Suprapubic skin (tissue), 4 donors: ENCODE measurements around the gene DHX30.

Experiments used
- CTCF ChIP-seq, 2 donors: fragments of 200-600 bp in 1 of 2; fragments of 450-650 bp in 1 of 2; sonication (generic) in 1 of 2; IDR thresholded peaks; one replicate each; pipeline ENCODE4 v1.5.1; 2016 to 2019; ENCODE audit warnings: antibody characterized with exemption in 2 of 2, mild to moderate bottlenecking in 1 of 2, moderate library complexity in 1 of 2
- EP300 ChIP-seq: sonication (generic); formaldehyde crosslinking; IDR thresholded peaks from one replicate; pipeline ENCODE4 v1.6.1; 2017; ENCODE audit warnings: antibody characterized with exemption
- POLR2AphosphoS5 ChIP-seq, 3 donors: sonication (generic); formaldehyde crosslinking; IDR thresholded peaks; one replicate each; pipeline ENCODE4 v1.6.1; 2017; ENCODE audit warnings: antibody characterized with exemption in 3 of 3

- no peak for TF ChIP-seq CTCF (IDR thresholded peaks at IDR 0.05)
- no peak for TF ChIP-seq POLR2AphosphoS5 (IDR thresholded peaks at IDR 0.05)
- TF ChIP-seq EP300: no peak
These were observed 50.0 kb downstream of the DHX30 start for GRCh38 chr3:47852604-47853602.
